B cell (primary cell): ENCODE results near the gene PLCB4.

ENCODE experiments used
- EZH2 ChIP-seq: IDR thresholded peaks from 2 replicates; pipeline ENCODE4 v1.6.1; 2012; ENCODE audit warnings: borderline replicate concordance, low read depth, mild to moderate bottlenecking, moderate library complexity, low read length; ENCODE audit not compliant: insufficient read depth, poor library complexity, severe bottlenecking
- TF ChIP-seq, protein P1 (sequence below): fragments of 200-600 bp; IDR thresholded peaks from one replicate; pipeline ENCODE4 v1.8.0; 2022; ENCODE audit warnings: antibody characterized with exemption, mild to moderate bottlenecking

DNA sequence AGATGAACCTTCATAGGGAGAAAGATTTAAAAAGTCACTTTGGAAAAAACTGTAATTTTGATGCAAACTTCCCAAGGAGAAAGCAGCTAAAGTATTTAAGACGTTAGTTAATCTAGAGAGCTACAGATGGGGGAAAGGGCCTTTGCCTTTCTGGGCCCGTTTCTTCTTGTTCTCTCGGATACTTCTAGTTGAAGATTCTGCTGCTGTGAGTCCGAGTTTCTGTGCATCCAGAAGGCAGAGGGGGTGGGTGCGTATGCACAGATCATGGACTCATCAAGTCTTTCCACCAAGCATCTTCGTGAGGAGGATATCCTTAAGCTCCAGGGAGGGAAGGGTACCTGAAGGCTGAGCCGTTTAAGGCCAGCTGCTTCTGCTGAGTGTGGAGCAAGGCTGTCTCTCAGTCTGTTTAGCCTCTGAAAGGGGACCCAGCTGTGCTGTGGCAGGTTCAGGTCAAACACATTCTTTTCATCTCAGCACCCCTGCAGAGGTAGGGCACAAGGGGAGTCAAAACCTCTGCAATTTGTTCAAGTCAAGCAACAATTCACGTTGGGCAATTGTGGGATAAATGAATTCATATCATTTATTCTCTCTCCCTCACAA is 449.8 kb downstream of the PLCB4 start:
- TF ChIP-seq, protein P1, sequence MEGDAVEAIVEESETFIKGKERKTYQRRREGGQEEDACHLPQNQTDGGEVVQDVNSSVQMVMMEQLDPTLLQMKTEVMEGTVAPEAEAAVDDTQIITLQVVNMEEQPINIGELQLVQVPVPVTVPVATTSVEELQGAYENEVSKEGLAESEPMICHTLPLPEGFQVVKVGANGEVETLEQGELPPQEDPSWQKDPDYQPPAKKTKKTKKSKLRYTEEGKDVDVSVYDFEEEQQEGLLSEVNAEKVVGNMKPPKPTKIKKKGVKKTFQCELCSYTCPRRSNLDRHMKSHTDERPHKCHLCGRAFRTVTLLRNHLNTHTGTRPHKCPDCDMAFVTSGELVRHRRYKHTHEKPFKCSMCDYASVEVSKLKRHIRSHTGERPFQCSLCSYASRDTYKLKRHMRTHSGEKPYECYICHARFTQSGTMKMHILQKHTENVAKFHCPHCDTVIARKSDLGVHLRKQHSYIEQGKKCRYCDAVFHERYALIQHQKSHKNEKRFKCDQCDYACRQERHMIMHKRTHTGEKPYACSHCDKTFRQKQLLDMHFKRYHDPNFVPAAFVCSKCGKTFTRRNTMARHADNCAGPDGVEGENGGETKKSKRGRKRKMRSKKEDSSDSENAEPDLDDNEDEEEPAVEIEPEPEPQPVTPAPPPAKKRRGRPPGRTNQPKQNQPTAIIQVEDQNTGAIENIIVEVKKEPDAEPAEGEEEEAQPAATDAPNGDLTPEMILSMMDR = no peak
- TF ChIP-seq EZH2 = no peak
